ENCODE data around the gene COP1.

COP1 gene

GRCh38 chr1:176198413-176198812 is 8.7 kb downstream of the COP1 start:
- DNase-seq = no peak

GRCh38 chr1:176196728-176197127 is 10.4 kb downstream of the COP1 start:
- no peak for DNase-seq

- DNase-seq = no peak
Measured at GRCh38 chr1:176195547-176195946, 11.5 kb downstream of the COP1 start.

- DNase-seq = no peak
Measured at GRCh38 chr1:176193663-176194062, 13.4 kb downstream of the COP1 start.

- DNase-seq = no peak
Measured at GRCh38 chr1:176193023-176193422, 14.1 kb downstream of the COP1 start.

GRCh38 chr1:176188604-176189003 is 18.5 kb downstream of the COP1 start:
- DNase-seq = no peak

GRCh38 chr1:176187001-176187400 is 20.1 kb downstream of the COP1 start:
- DNase-seq = no peak

- no peak for DNase-seq
Measured at GRCh38 chr1:176183618-176184017, 23.5 kb downstream of the COP1 start.

- DNase-seq = no peak
Measured at GRCh38 chr1:176178316-176178715, 28.8 kb downstream of the COP1 start.

- no peak for DNase-seq
Measured at GRCh38 chr1:176177764-176178163, 29.3 kb downstream of the COP1 start.

GRCh38 chr1:176174108-176174507 is 33.0 kb downstream of the COP1 start:
- DNase-seq = no peak

GRCh38 chr1:176172215-176172614 is 34.9 kb downstream of the COP1 start:
- no peak for DNase-seq

- no peak for DNase-seq
Measured at GRCh38 chr1:176167210-176167609, 39.9 kb downstream of the COP1 start.

GRCh38 chr1:176165573-176165972 is 41.5 kb downstream of the COP1 start:
- no peak for DNase-seq

GRCh38 chr1:176164014-176164678 is 42.9 kb downstream of the COP1 start:
- DNase-seq = no peak

- DNase-seq = no peak
Measured at GRCh38 chr1:176159993-176160392, 47.1 kb downstream of the COP1 start.

- no peak for DNase-seq
Measured at GRCh38 chr1:176157995-176158394, 49.1 kb downstream of the COP1 start.

GRCh38 chr1:176149939-176150807 is 56.9 kb downstream of the COP1 start:
- no peak for DNase-seq

GRCh38 chr1:176144526-176144925 is 62.6 kb downstream of the COP1 start:
- DNase-seq = no peak

- DNase-seq = no peak
Measured at GRCh38 chr1:176142973-176143372, 64.1 kb downstream of the COP1 start.

- no peak for DNase-seq
Measured at GRCh38 chr1:176141449-176141848, 65.6 kb downstream of the COP1 start.

GRCh38 chr1:176136891-176137290 is 70.2 kb downstream of the COP1 start:
- DNase-seq = no peak

GRCh38 chr1:176134666-176135065 is 72.4 kb downstream of the COP1 start:
- DNase-seq = no peak

- DNase-seq = no peak
Measured at GRCh38 chr1:176122282-176122681, 84.8 kb downstream of the COP1 start.
